Lower lobe of right lung (tissue), 2 donors: ENCODE results near the gene MAGIX. TPM values are rescaled to one million over a fixed set of nuclear protein-coding genes. Genes with fewer than 3 reads are reported as not detected.

Source experiments
- ATAC-seq, 2 donors: fragments of 200-7000 bp; cut with Tn5 transposase; one replicate each; pipeline ENCODE4 v1.9.1; 2020 to 2022; ENCODE audit warnings: mild to moderate bottlenecking in 2 of 2, moderate library complexity in 2 of 2
- DNase-seq: peaks from one replicate; pipeline ENCODE4 v3.0.0-alpha.2; 2020
- H3K27ac ChIP-seq: fragments of 200-600 bp; one replicate; pipeline ENCODE4 v1.8.0; 2022
- H3K27me3 ChIP-seq: fragments of 200-600 bp; one replicate; pipeline ENCODE4 v1.8.0; 2022; ENCODE audit warnings: low read depth
- H3K36me3 ChIP-seq: fragments of 200-600 bp; one replicate; pipeline ENCODE4 v1.8.0; 2022; ENCODE audit warnings: mild to moderate bottlenecking
- H3K4me1 ChIP-seq: fragments of 200-600 bp; one replicate; pipeline ENCODE4 v1.8.0; 2022
- H3K4me3 ChIP-seq: fragments of 200-600 bp; one replicate; pipeline ENCODE4 v1.8.0; 2022; ENCODE audit warnings: mild to moderate bottlenecking
- H3K9me3 ChIP-seq: fragments of 200-600 bp; one replicate; pipeline ENCODE4 v1.8.0; 2022
- intact Hi-C: fragments of 100-400 bp; cut with DNase I; formaldehyde crosslinking; loops from one replicate; pipeline ENCODE4 v1.11.0; 2022
- total RNA-seq: library from RNA; stranded (reverse); fragmentation: NEBNext Ultra II Directional; extraction: Animal tissue kit (Norgen Biotek cat#: 25700); gene quantifications from one replicate; pipeline ENCODE4 v1.2.1, GENCODE V29; 2021
- TF ChIP-seq, protein P1 (sequence below): fragments of 200-600 bp; IDR thresholded peaks from one replicate; pipeline ENCODE4 v1.8.0; 2022; ENCODE audit warnings: antibody characterized with exemption, mild to moderate bottlenecking
- donor health status: DM: no; HTN: yes; CAD: no; lungs with severe emphysema.

Gene MAGIX
- total RNA-seq, 1 donor from 2014 or later: 6.7 TPM

DNA sequence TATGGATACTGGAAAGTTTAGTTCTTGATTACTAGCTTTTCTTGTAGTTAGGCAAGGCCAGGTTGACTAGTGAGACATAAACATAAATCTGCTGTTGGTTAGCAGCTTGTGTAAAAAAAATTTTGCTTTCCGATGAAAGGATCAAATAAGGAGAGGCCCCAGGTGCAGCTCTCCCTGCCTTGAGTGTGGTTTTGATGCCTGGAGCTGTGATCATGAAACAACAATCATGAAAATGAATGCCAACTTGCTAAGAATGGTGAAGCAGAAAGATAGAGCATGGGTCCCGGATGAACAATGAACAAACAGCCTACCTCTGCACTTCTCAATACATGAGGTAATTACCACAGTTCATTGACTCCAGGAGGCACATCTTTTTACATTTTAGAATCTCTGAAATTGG is 51.9 kb downstream of the MAGIX start:
- H3K27me3 ChIP-seq: no peaks in the 10 kb centered on the region
- no peak overlapping the region for H3K27ac ChIP-seq
- DNase-seq: no peak
- ATAC-seq: no peak
- H3K4me3 ChIP-seq: no peak overlapping the region
- no peaks in the 10 kb centered on the region for H3K9me3 ChIP-seq
- no peaks in the 10 kb centered on the region for H3K36me3 ChIP-seq
- TF ChIP-seq, protein P1, sequence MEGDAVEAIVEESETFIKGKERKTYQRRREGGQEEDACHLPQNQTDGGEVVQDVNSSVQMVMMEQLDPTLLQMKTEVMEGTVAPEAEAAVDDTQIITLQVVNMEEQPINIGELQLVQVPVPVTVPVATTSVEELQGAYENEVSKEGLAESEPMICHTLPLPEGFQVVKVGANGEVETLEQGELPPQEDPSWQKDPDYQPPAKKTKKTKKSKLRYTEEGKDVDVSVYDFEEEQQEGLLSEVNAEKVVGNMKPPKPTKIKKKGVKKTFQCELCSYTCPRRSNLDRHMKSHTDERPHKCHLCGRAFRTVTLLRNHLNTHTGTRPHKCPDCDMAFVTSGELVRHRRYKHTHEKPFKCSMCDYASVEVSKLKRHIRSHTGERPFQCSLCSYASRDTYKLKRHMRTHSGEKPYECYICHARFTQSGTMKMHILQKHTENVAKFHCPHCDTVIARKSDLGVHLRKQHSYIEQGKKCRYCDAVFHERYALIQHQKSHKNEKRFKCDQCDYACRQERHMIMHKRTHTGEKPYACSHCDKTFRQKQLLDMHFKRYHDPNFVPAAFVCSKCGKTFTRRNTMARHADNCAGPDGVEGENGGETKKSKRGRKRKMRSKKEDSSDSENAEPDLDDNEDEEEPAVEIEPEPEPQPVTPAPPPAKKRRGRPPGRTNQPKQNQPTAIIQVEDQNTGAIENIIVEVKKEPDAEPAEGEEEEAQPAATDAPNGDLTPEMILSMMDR: no peak
- no peaks in the 10 kb centered on the region for H3K4me1 ChIP-seq
- intact Hi-C loops: no loop called here

DNA sequence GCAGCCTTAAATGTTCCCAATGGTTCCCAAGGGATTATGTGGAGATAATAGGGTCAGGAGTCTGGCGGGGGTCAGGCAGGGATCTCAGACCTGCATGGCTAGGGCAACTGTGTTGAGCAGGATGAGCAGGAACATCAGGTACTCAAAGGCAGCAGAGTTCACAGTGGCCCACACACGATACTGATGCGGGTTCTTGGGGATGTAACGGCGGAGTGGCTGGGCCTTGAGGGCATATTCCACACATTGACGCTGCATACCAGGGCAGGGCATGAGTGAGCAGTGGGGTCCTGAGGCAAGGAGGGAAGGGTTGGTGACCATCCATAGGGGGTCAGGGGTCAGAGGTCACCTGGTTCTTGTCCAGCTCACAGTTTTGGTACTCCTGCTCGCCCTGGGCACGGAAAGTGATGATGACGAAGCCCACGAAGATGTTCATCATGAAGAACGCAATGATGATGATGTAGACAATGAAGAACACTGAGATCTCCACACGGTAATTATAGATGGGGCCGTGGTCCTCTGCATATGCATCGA is 52.5 kb downstream of the MAGIX start:
- Histone ChIP-seq H3K9me3 (no peaks in the 10 kb centered on the region), H3K27me3 (no peaks in the 10 kb centered on the region), H3K36me3 (no peaks in the 10 kb centered on the region), H3K4me3 (no peak overlapping the region), H3K4me1 (no peaks in the 10 kb centered on the region), H3K27ac (no peak overlapping the region)
- ATAC-seq (no peak), DNase-seq (no peak)
- TF ChIP-seq, protein P1: no peak
- intact Hi-C loops: no loop called here

Other genes starting within 250 kb of the MAGIX start
- gene PIM2, start 243.7 kb upstream of the MAGIX start, total RNA-seq: 20.6 TPM
- 45.8 TPM for gene OTUD5, start 205.2 kb upstream of the MAGIX start, total RNA-seq
- 1.8 TPM for gene KCND1, start 190.9 kb upstream of the MAGIX start, total RNA-seq
- gene GRIPAP1, start 160.5 kb upstream of the MAGIX start, total RNA-seq: 54.2 TPM
- gene TFE3, start 119.4 kb upstream of the MAGIX start, total RNA-seq: 51.4 TPM
- 9.5 TPM for gene CCDC120, start 103.8 kb upstream of the MAGIX start, total RNA-seq
- 17.4 TPM for gene PRAF2, start 88.8 kb upstream of the MAGIX start, total RNA-seq
- 54.8 TPM for gene WDR45, start 82.9 kb upstream of the MAGIX start, total RNA-seq
- gene GPKOW, start 39.0 kb upstream of the MAGIX start, total RNA-seq: 19.1 TPM
- 91.8 TPM for gene PLP2, start 9.1 kb downstream of the MAGIX start, total RNA-seq
- gene PRICKLE3, start 23.6 kb downstream of the MAGIX start, total RNA-seq: 13.1 TPM
- gene SYP, start 37.4 kb downstream of the MAGIX start, total RNA-seq: 4.2 TPM
- 1.4 TPM for gene CACNA1F, start 70.6 kb downstream of the MAGIX start, total RNA-seq
- gene CCDC22, start 72.7 kb downstream of the MAGIX start, total RNA-seq: 19.8 TPM
- not detected for gene FOXP3, start 102.0 kb downstream of the MAGIX start, total RNA-seq
- 5.5 TPM for gene PPP1R3F, start 107.0 kb downstream of the MAGIX start, total RNA-seq
- gene GAGE10, start 140.9 kb downstream of the MAGIX start, total RNA-seq: not detected
- gene GAGE12J, start 159.3 kb downstream of the MAGIX start, total RNA-seq: not detected
- gene GAGE13, start 168.8 kb downstream of the MAGIX start, total RNA-seq: not detected